Hematopoietic multipotent progenitor cell treated with erythropoietin and hydrocortisone succinate and interleukin-3 and kit ligand, for 4 days (in vitro differentiated cells): Measurements from ENCODE around the gene JAML.
"Not testable (repeated sequence)": the region's sequence is repeated elsewhere in the genome, so short reads cannot be mapped to it uniquely, and the experiment has no call there.

Experiments used
- DNase-seq: peaks from one replicate; pipeline ENCODE4 v3.0.0-alpha.2; 2015

JAML gene

GRCh38 chr11:118192817-118193216 is 32.0 kb downstream of the JAML start:
- not testable (repeated sequence) for DNase-seq

- not testable (repeated sequence) for DNase-seq
These were observed 33.8 kb downstream of the JAML start for GRCh38 chr11:118190942-118191506.

GRCh38 chr11:118186346-118187107 is 38.3 kb downstream of the JAML start:
- peak; percentile 35 for DNase-seq

GRCh38 chr11:118184784-118185579 is 39.8 kb downstream of the JAML start:
- peak; percentile 53 for DNase-seq

- not testable (repeated sequence) for DNase-seq
These were observed 41.1 kb downstream of the JAML start for GRCh38 chr11:118183691-118184090.

GRCh38 chr11:118180300-118180703 is 44.5 kb downstream of the JAML start:
- DNase-seq: peak; percentile 80

GRCh38 chr11:118176778-118177134 is 48.1 kb downstream of the JAML start:
- no peak for DNase-seq

GRCh38 chr11:118175993-118176777 is 48.6 kb downstream of the JAML start, which contains the start of gene SCN2B:
TSS of gene SCN2B (minus strand) at chr11:118176639. CDS start at chr11:118176431, 208 bp downstream.
- DNase-seq: peak; percentile 56

- DNase-seq: no peak
These were observed 49.5 kb downstream of the JAML start for GRCh38 chr11:118175031-118175992.

- DNase-seq: no peak
These were observed 50.7 kb downstream of the JAML start for GRCh38 chr11:118174006-118174567.

GRCh38 chr11:118172356-118172755 is 52.5 kb downstream of the JAML start:
- no peak for DNase-seq

GRCh38 chr11:118171269-118172062 is 53.3 kb downstream of the JAML start:
- peak; percentile 82 for DNase-seq

- no peak for DNase-seq
These were observed 53.9 kb downstream of the JAML start for GRCh38 chr11:118170882-118171268.

GRCh38 chr11:118170231-118170630 is 54.6 kb downstream of the JAML start:
- DNase-seq: no peak

- DNase-seq: no peak
These were observed 55.3 kb downstream of the JAML start for GRCh38 chr11:118169300-118170140.

- DNase-seq: no peak
These were observed 56.1 kb downstream of the JAML start for GRCh38 chr11:118168751-118169150.

- no peak for DNase-seq
These were observed 56.5 kb downstream of the JAML start for GRCh38 chr11:118168316-118168715.

GRCh38 chr11:118167906-118168305 is 56.9 kb downstream of the JAML start:
- no peak for DNase-seq

GRCh38 chr11:118167253-118167652 is 57.6 kb downstream of the JAML start:
- no peak for DNase-seq

- DNase-seq: no peak
These were observed 58.2 kb downstream of the JAML start for GRCh38 chr11:118166641-118167040.
